Endothelial cell of umbilical vein (primary cell): ENCODE data around the gene VPS9D1. TPM values are rescaled to one million over a fixed set of nuclear protein-coding genes. Genes with fewer than 3 reads are reported as not detected.

Source experiments
- BruUV-seq: library from RNA; stranded (reverse); fragments of 400-500 nt; replicated peaks from 2 replicates; lab custom pipeline; 2021; lab: Mats Ljungman, UMichigan
- CTCF ChIA-PET: fragments of 300-600, 350-600 bp; sonication (Branson Sonifier 250); formaldehyde crosslinking; loops from one replicate; lab custom pipeline; 2021; ENCODE audit warnings: antibody characterized with exemption, inconsistent platforms; lab: Charles Lee
- POLR2A ChIA-PET: fragments of 300-600, 350-600 bp; sonication (Branson Sonifier 250); formaldehyde crosslinking; loops from one replicate; lab custom pipeline; 2021; ENCODE audit warnings: antibody characterized with exemption, inconsistent platforms; lab: Charles Lee
- DNase-seq: peaks from one replicate; pipeline ENCODE4 v3.0.0-alpha.2; 2011; ENCODE audit warnings: low read depth, low spot score
- FAIRE-seq: peaks from 2 replicates; lab custom pipeline; 2011; peaks lifted over from hg19 to GRCh38; lab: Jason Lieb, UNC
- H2AFZ ChIP-seq: 2 replicates; pipeline ENCODE4 v1.6.0; 2012; ENCODE audit warnings: low read depth, low read length, control low read depth, inconsistent platforms
- H3K27ac ChIP-seq: 2 replicates; pipeline ENCODE4 v1.5.1; 2011; ENCODE audit warnings: low read depth, mild to moderate bottlenecking, control low read depth, low read length, moderate library complexity; ENCODE audit not compliant: insufficient read depth
- H3K27me3 ChIP-seq, 2 experiments: 2 replicates each; pipeline versions ENCODE4 v1.6.0 to v1.6.1; 2011; ENCODE audit warnings: low read length in 2 of 2, mixed read lengths in 1 of 2; ENCODE audit not compliant: control insufficient read depth in 2 of 2, insufficient read depth in 2 of 2
- H3K36me3 ChIP-seq, 2 experiments: 2 replicates in 1 of 2; 3 replicates in 1 of 2; pipeline ENCODE4 v1.5.1; 2011; ENCODE audit warnings: low read length in 2 of 2, mild to moderate bottlenecking in 1 of 2, moderate library complexity in 1 of 2; ENCODE audit not compliant: control insufficient read depth in 2 of 2, insufficient read depth in 2 of 2; ENCODE audit errors: extremely low read depth in 1 of 2
- H3K4me1 ChIP-seq: 3 replicates; pipeline ENCODE4 v1.5.1; 2011; ENCODE audit warnings: mild to moderate bottlenecking, low read length; ENCODE audit not compliant: control insufficient read depth, insufficient read depth; ENCODE audit errors: extremely low read depth
- H3K4me2 ChIP-seq: 2 replicates; pipeline ENCODE4 v1.6.1; 2011; ENCODE audit warnings: low read length, control low read depth, mixed read lengths; ENCODE audit not compliant: insufficient read depth
- H3K4me3 ChIP-seq, 3 experiments: fragments of 200-600 bp in 1 of 3; sonication (generic), shearing (Covaris generic) in 1 of 3; replicated peaks in 1 of 3; 2 replicates each; pipeline ENCODE4 v1.5.1; 2011 to 2016; ENCODE audit warnings: control low read depth in 3 of 3, low read length in 3 of 3, mild to moderate bottlenecking in 2 of 3, inconsistent platforms in 1 of 3, low read depth in 1 of 3, moderate library complexity in 1 of 3; ENCODE audit not compliant: insufficient read depth in 1 of 3
- H3K79me2 ChIP-seq: 2 replicates; pipeline ENCODE4 v1.6.0; 2012; ENCODE audit warnings: low read length, inconsistent platforms; ENCODE audit not compliant: control insufficient read depth, insufficient read depth
- H3K9ac ChIP-seq: replicated peaks from 2 replicates; pipeline ENCODE3; 2011; ENCODE audit warnings: low read length, control low read depth; ENCODE audit not compliant: insufficient read depth; ENCODE audit errors: extremely low read depth
- H3K9me1 ChIP-seq: replicated peaks from 3 replicates; pipeline ENCODE4 v1.6.0; 2011; ENCODE audit warnings: mild to moderate bottlenecking, low read length; ENCODE audit not compliant: control insufficient read depth, insufficient read depth; ENCODE audit errors: extremely low read depth
- H3K9me3 ChIP-seq: replicated peaks from 2 replicates; pipeline ENCODE4 v1.5.1; 2012; ENCODE audit warnings: low read length, inconsistent platforms; ENCODE audit not compliant: control insufficient read depth, insufficient read depth
- H4K20me1 ChIP-seq: replicated peaks from 2 replicates; pipeline ENCODE3; 2011; ENCODE audit warnings: mild to moderate bottlenecking, low read length; ENCODE audit not compliant: control insufficient read depth, insufficient read depth; ENCODE audit errors: extremely low read depth
- CTCF ChIP-seq, 2 donors: IDR thresholded peaks; 1 replicate in 1 of 2; 2 replicates in 1 of 2; pipeline ENCODE4 v1.5.1; 2011; ENCODE audit warnings: low read length in 2 of 2, mild to moderate bottlenecking in 2 of 2, moderate library complexity in 2 of 2, control low read depth in 1 of 2, inconsistent platforms in 1 of 2, low read depth in 1 of 2; ENCODE audit not compliant: insufficient read depth in 1 of 2; ENCODE audit errors: extremely low read depth in 1 of 2
- FOS ChIP-seq: IDR thresholded peaks from 2 replicates; pipeline ENCODE4 v1.6.1; 2011; ENCODE audit warnings: mild to moderate bottlenecking, low read length, moderate library complexity, borderline replicate concordance; ENCODE audit not compliant: insufficient read depth
- GATA2 ChIP-seq: IDR thresholded peaks from 2 replicates; pipeline ENCODE4 v1.7.0; 2011; ENCODE audit warnings: low read depth, mild to moderate bottlenecking, moderate library complexity, mixed read lengths, low read length; ENCODE audit not compliant: insufficient read length, insufficient read depth
- JUN ChIP-seq: IDR thresholded peaks from 2 replicates; pipeline ENCODE4 v1.6.1; 2011; ENCODE audit warnings: borderline replicate concordance, low read depth; ENCODE audit not compliant: insufficient read length, insufficient read depth
- MAX ChIP-seq: IDR thresholded peaks from 2 replicates; pipeline ENCODE4 v1.6.1; 2011; ENCODE audit not compliant: insufficient read depth, insufficient read length
- MYC ChIP-seq: IDR thresholded peaks from one replicate; pipeline ENCODE4 v1.6.1; 2011; ENCODE audit warnings: mild to moderate bottlenecking, low read depth, low read length
- POLR2A ChIP-seq: IDR thresholded peaks from 2 replicates; pipeline ENCODE4 v1.6.1; 2012; ENCODE audit warnings: low read depth, mild to moderate bottlenecking, control low read depth, low read length
- POLR2AphosphoS5 ChIP-seq: IDR thresholded peaks from 2 replicates; pipeline ENCODE4 v1.6.1; 2012; ENCODE audit warnings: low read depth, mild to moderate bottlenecking, control low read depth, low read length, moderate library complexity; ENCODE audit not compliant: insufficient read depth
- dilution Hi-C: fragments of 300-500 bp; cut with MboI; formaldehyde crosslinking; loops from one replicate; pipeline ENCODE4 v1.15.0; 2019; ENCODE audit warnings: low sequenced_read_pairs; ENCODE audit not compliant: extremely low pct_ligation_motif_present
- intact Hi-C: fragments of 100-400 bp; cut with micrococcal nuclease; formaldehyde crosslinking; loops from one replicate; pipeline ENCODE4 v1.10.0; 2022
- polyA plus RNA-seq, 4 experiments: library from polyadenylated mRNA; depleted of rRNA in 3 of 4; stranded (reverse) in 3 of 4; unstranded in 1 of 4; fragments of >200 nt; gene quantifications; 2 replicates each; pipeline versions ENCODE4 v1.2.1 to v1.2.3, GENCODE V29; 2011 to 2012; ENCODE audit warnings: missing spikeins in 1 of 4
- total RNA-seq: library from RNA; stranded (reverse); gene quantifications from 2 replicates; pipeline ENCODE4 v1.2.3, GENCODE V29; 2021

Gene VPS9D1
- total and polyA plus RNA-seq, 2 donors (not counting 3 experiments of a cell fraction or from before 2014, with no cell fraction given), result 15.5 to 17.3 TPM

GRCh38 chr16:89759746-89760340 lies 39.1 kb upstream of the VPS9D1 start:
- no TSS peak for BruUV-seq
- ChIA-PET POLR2A (no interaction called here), CTCF (no interaction called here)
- H3K9me1 ChIP-seq, result no peaks in the 10 kb centered on the region
- H3K9me3 ChIP-seq, result no peaks in the 10 kb centered on the region
- peaks cover 2 to 4% of the 10 kb centered on the region in 2 experiments for H3K36me3 ChIP-seq
- no peak overlapping the region for H3K4me3 ChIP-seq
- intact Hi-C loops (no loop called here), dilution Hi-C loops (no loop called here)
- no peaks in the 10 kb centered on the region for H3K4me1 ChIP-seq
- FAIRE-seq (no peak), DNase-seq (no peak)
- no peaks in the 10 kb centered on the region for H3K79me2 ChIP-seq
- no peak overlapping the region for H3K9ac ChIP-seq
- H4K20me1 ChIP-seq, result no peaks in the 10 kb centered on the region
- no peak overlapping the region for H3K4me2 ChIP-seq
- TF ChIP-seq POLR2AphosphoS5, result no peak
- H3K27me3 ChIP-seq, result no peaks in the 10 kb centered on the region
- H3K27ac ChIP-seq, result no peak overlapping the region
- H2AFZ ChIP-seq, result no peak overlapping the region

- CTCF ChIA-PET, result interaction anchor here (1.7 kb wide), 1 partner anchor 9 kb away, joined by 3 read pairs; no protein-coding TSS in a partner anchor
- Histone ChIP-seq H3K9me1 (no peaks in the 10 kb centered on the region), H3K27ac (no peak overlapping the region), H3K9ac (no peak overlapping the region), H3K36me3 (peaks cover 0 to 5% of the 10 kb centered on the region in 2 experiments), H2AFZ (no peak overlapping the region), H3K4me1 (no peaks in the 10 kb centered on the region), H4K20me1 (no peaks in the 10 kb centered on the region), H3K4me3 (no peak overlapping the region), H3K79me2 (no peaks in the 10 kb centered on the region), H3K27me3 (no peaks in the 10 kb centered on the region), H3K4me2 (no peak overlapping the region), H3K9me3 (no peaks in the 10 kb centered on the region)
- FAIRE-seq, result no peak
- BruUV-seq, result no TSS peak
- dilution Hi-C loops, result no loop called here
- no peak for DNase-seq
- intact Hi-C loops, result loop anchor here (5.0 kb wide), 1 partner anchor 113 kb away; no protein-coding TSS in a partner anchor
- POLR2A ChIA-PET, result no interaction called here
- TF ChIP-seq MYC (no peak), FOS (no peak), POLR2A (no peak), GATA2 (no peak), JUN (no peak), MAX (no peak), CTCF (IDR thresholded peaks at IDR 0.05; ENCODE audit: extremely low read depth in 1 of 2, insufficient read depth in 1 of 2, low read depth in 1 of 2, low read length in 2 of 2) (no peak), POLR2AphosphoS5 (no peak)
Measured at GRCh38 chr16:89749637-89750036, 28.9 kb upstream of the VPS9D1 start.
